OCI-LY3 (cell line): ENCODE measurements around the gene KLHL29.

ENCODE experiments used
- H2AFZ ChIP-seq: fragments of 200-600, 300-600 bp; shearing (Covaris generic); 2 replicates; pipeline ENCODE4 v1.6.0; 2014; ENCODE audit warnings: antibody characterized with exemption, low read depth, low read length
- H3K27ac ChIP-seq: fragments of 200-600, 300-600 bp; sonication (generic); 2 replicates; pipeline ENCODE4 v1.5.1; 2014; ENCODE audit warnings: mild to moderate bottlenecking, low read length, moderate library complexity, mixed read lengths
- H3K27me3 ChIP-seq: fragments of 200-600, 300-600 bp; sonication (generic); 2 replicates; pipeline ENCODE4 v1.6.1; 2014; ENCODE audit warnings: low read depth, low read length, mixed read lengths
- H3K36me3 ChIP-seq: fragments of 200-600, 300-600 bp; sonication (generic); replicated peaks from 2 replicates; pipeline ENCODE3; 2014; ENCODE audit warnings: low read depth, low read length, mixed read lengths
- H3K4me1 ChIP-seq: fragments of 300-600, 200-600 bp; sonication (generic); 2 replicates; pipeline ENCODE4 v1.6.1; 2014; ENCODE audit warnings: low read length, mixed read lengths
- H3K4me2 ChIP-seq: fragments of 200-600, 300-600 bp; sonication (generic); 2 replicates; pipeline ENCODE4 v1.6.1; 2014; ENCODE audit warnings: low read length, mixed read lengths
- H3K4me3 ChIP-seq: fragments of 300-600, 200-600 bp; sonication (generic); 2 replicates; pipeline ENCODE4 v1.5.1; 2014; ENCODE audit warnings: antibody characterized with exemption, mild to moderate bottlenecking, low read length, moderate library complexity
- H3K79me2 ChIP-seq: fragments of 300-600, 200-600 bp; shearing (Covaris generic); 2 replicates; pipeline ENCODE4 v1.6.1; 2014; ENCODE audit warnings: mild to moderate bottlenecking, low read length, mixed read lengths
- H3K9ac ChIP-seq: fragments of 300-600, 200-600 bp; shearing (Covaris generic); 2 replicates; pipeline ENCODE4 v1.6.0; 2014; ENCODE audit warnings: mild to moderate bottlenecking, low read length, moderate library complexity
- H3K9me3 ChIP-seq: fragments of 200-600, 300-600 bp; shearing (Covaris generic); 2 replicates; pipeline ENCODE4 v1.6.1; 2014; ENCODE audit warnings: low read length, mixed read lengths; ENCODE audit not compliant: insufficient read depth
- H4K20me1 ChIP-seq: fragments of 200-600, 300-600 bp; sonication (generic); 2 replicates; pipeline ENCODE4 v1.6.1; 2016; ENCODE audit warnings: low read length, mixed read lengths; ENCODE audit not compliant: insufficient read depth
- CTCF ChIP-seq: fragments of 200-600, 300-600 bp; sonication (generic); IDR thresholded peaks from 2 replicates; pipeline ENCODE4 v1.5.1; 2014; ENCODE audit warnings: antibody characterized with exemption, low read length, low read depth
- EZH2phosphoT487 ChIP-seq: fragments of 200-600 bp; shearing (Covaris generic); IDR thresholded peaks from 2 replicates; pipeline ENCODE4 v1.6.1; 2018; ENCODE audit warnings: antibody characterized with exemption, mixed run types, low read depth

The KLHL29 gene

GRCh38 chr2:23695890-23696751 is 311.1 kb downstream of the KLHL29 start:
- Histone ChIP-seq H3K9me3 (no peaks in the 10 kb centered on the region), H3K27me3 (no peaks in the 10 kb centered on the region), H3K4me2 (no peak overlapping the region), H3K9ac (no peak overlapping the region), H3K4me1 (no peaks in the 10 kb centered on the region), H3K79me2 (no peaks in the 10 kb centered on the region), H2AFZ (no peak overlapping the region), H4K20me1 (no peaks in the 10 kb centered on the region), H3K27ac (no peak overlapping the region), H3K36me3 (no peaks in the 10 kb centered on the region), H3K4me3 (no peak overlapping the region)
- no peak for TF ChIP-seq EZH2phosphoT487
- TF ChIP-seq CTCF = no peak

GRCh38 chr2:23696752-23697045 is 311.7 kb downstream of the KLHL29 start:
- Histone ChIP-seq H3K4me3 (no peak overlapping the region), H3K9me3 (no peaks in the 10 kb centered on the region), H3K4me2 (no peak overlapping the region), H4K20me1 (no peaks in the 10 kb centered on the region), H3K27me3 (no peaks in the 10 kb centered on the region), H3K9ac (no peak overlapping the region), H3K27ac (no peak overlapping the region), H3K36me3 (no peaks in the 10 kb centered on the region), H3K4me1 (no peaks in the 10 kb centered on the region), H3K79me2 (no peaks in the 10 kb centered on the region), H2AFZ (no peak overlapping the region)
- TF ChIP-seq EZH2phosphoT487 = no peak
- no peak for TF ChIP-seq CTCF

- Histone ChIP-seq H3K4me1 (no peaks in the 10 kb centered on the region), H3K36me3 (no peaks in the 10 kb centered on the region), H4K20me1 (no peaks in the 10 kb centered on the region), H2AFZ (no peak overlapping the region), H3K27me3 (no peaks in the 10 kb centered on the region), H3K4me2 (no peak overlapping the region), H3K79me2 (no peaks in the 10 kb centered on the region), H3K9me3 (no peaks in the 10 kb centered on the region), H3K4me3 (no peak overlapping the region), H3K9ac (no peak overlapping the region), H3K27ac (no peak overlapping the region)
- TF ChIP-seq EZH2phosphoT487 (no peak), CTCF (no peak)
Measured at GRCh38 chr2:23697256-23698075, 312.5 kb downstream of the KLHL29 start.

- Histone ChIP-seq H2AFZ (no peak overlapping the region), H3K4me3 (no peak overlapping the region), H3K9me3 (no peaks in the 10 kb centered on the region), H3K79me2 (no peaks in the 10 kb centered on the region), H3K27ac (no peak overlapping the region), H3K4me1 (no peaks in the 10 kb centered on the region), H4K20me1 (no peaks in the 10 kb centered on the region), H3K9ac (no peak overlapping the region), H3K27me3 (no peaks in the 10 kb centered on the region), H3K36me3 (no peaks in the 10 kb centered on the region), H3K4me2 (no peak overlapping the region)
- TF ChIP-seq EZH2phosphoT487 (no peak), CTCF (no peak)
Measured at GRCh38 chr2:23698116-23698693, 313.2 kb downstream of the KLHL29 start.
